HepG2 (cell line): ENCODE results near the gene TMED3. TPM values are rescaled to one million over a fixed set of nuclear protein-coding genes. Genes with fewer than 3 reads are reported as not detected.
A peak's percentile ranks its signal among the peaks of the same experiment; 100 is the strongest.

Experiments used
- ASH2L ChIP-seq: fragments of 300-600, 200-600 bp; sonication (generic); IDR thresholded peaks from 2 replicates; pipeline ENCODE4 v1.7.0; 2017; ENCODE audit warnings: low read depth, mild to moderate bottlenecking, moderate library complexity, mixed read lengths, low read length; ENCODE audit not compliant: insufficient read length
- ATF1 ChIP-seq: IDR thresholded peaks from 2 replicates; pipeline ENCODE4 v1.6.1; 2016; ENCODE audit warnings: mild to moderate bottlenecking, control low read depth
- CBX5 ChIP-seq: sonication (generic); formaldehyde crosslinking; IDR thresholded peaks from 2 replicates; pipeline ENCODE4 v1.4.0; 2020; ENCODE audit warnings: missing genetic modification reagents, borderline replicate concordance
- GLI4 ChIP-seq: sonication (generic); formaldehyde crosslinking; IDR thresholded peaks from 2 replicates; pipeline ENCODE4 v1.5.1; 2020; ENCODE audit warnings: missing genetic modification reagents, mild to moderate bottlenecking, moderate library complexity, borderline replicate concordance
- HMGA1 ChIP-seq: sonication (generic); formaldehyde crosslinking; conservative IDR thresholded peaks from 2 replicates; pipeline ENCODE4 v1.4.0; 2020; ENCODE audit warnings: missing genetic modification reagents
- MIXL1 ChIP-seq: IDR thresholded peaks from 2 replicates; pipeline ENCODE4 v1.6.1; 2016
- POLR2G ChIP-seq: fragments of 200-400 bp; formaldehyde crosslinking; IDR thresholded peaks from 2 replicates; pipeline ENCODE4 v1.6.1; 2018; ENCODE audit warnings: mild to moderate bottlenecking, low read depth, low read length, moderate library complexity
- PRMT3 ChIP-seq: sonication (generic); formaldehyde crosslinking; IDR thresholded peaks from 2 replicates; pipeline ENCODE4 v1.8.1; 2022; ENCODE audit warnings: low read depth, mild to moderate bottlenecking, moderate library complexity, missing genetic modification reagents, borderline replicate concordance
- RFXANK ChIP-seq: IDR thresholded peaks from 2 replicates; pipeline ENCODE4 v1.6.1; 2016
- RORA ChIP-seq: sonication (generic); formaldehyde crosslinking; IDR thresholded peaks from 2 replicates; pipeline ENCODE4 v1.5.0; 2020; ENCODE audit warnings: mild to moderate bottlenecking, missing genetic modification reagents, moderate library complexity
- SMARCE1 ChIP-seq: fragments of 450-650 bp; IDR thresholded peaks from 2 replicates; pipeline ENCODE4 v1.6.1; 2017; ENCODE audit warnings: borderline replicate concordance
- TAF1 ChIP-seq: sonication (generic); formaldehyde crosslinking; IDR thresholded peaks from 2 replicates; pipeline ENCODE4 v1.4.0; 2020; ENCODE audit warnings: missing genetic modification reagents
- YEATS2 ChIP-seq: sonication (generic); formaldehyde crosslinking; IDR thresholded peaks from 2 replicates; pipeline ENCODE4 v1.4.0; 2020; ENCODE audit warnings: missing genetic modification reagents, borderline replicate concordance
- ZFP37 ChIP-seq: sonication (generic); formaldehyde crosslinking; IDR thresholded peaks from 2 replicates; pipeline ENCODE4 v1.4.0; 2020; ENCODE audit warnings: missing genetic modification reagents, borderline replicate concordance
- ZKSCAN5 ChIP-seq: sonication (generic); formaldehyde crosslinking; IDR thresholded peaks from 2 replicates; pipeline ENCODE4 v1.5.1; 2020; ENCODE audit warnings: mild to moderate bottlenecking, missing genetic modification reagents
- ZNF30 ChIP-seq: sonication (generic); formaldehyde crosslinking; IDR thresholded peaks from 2 replicates; pipeline ENCODE4 v1.5.0; 2020; ENCODE audit warnings: mild to moderate bottlenecking, missing genetic modification reagents
- ZNF451 ChIP-seq: sonication (generic); formaldehyde crosslinking; IDR thresholded peaks from 2 replicates; pipeline ENCODE4 v1.5.0; 2020; ENCODE audit warnings: mild to moderate bottlenecking, missing genetic modification reagents
- polyA plus RNA-seq, 8 experiments: library from polyadenylated mRNA; depleted of rRNA in 3 of 8; stranded (reverse) in 7 of 8; unstranded in 1 of 8; fragments of >200 nt; fragmentation: Illumina TruSeq in 4 of 8; extraction: Trizol in 4 of 8; gene quantifications; 2 replicates each; pipeline versions ENCODE4 v1.2.1 to v1.2.3, GENCODE V29; 2011 to 2016; ENCODE audit warnings: low read depth in 4 of 8, missing spikeins in 1 of 8, mixed read lengths in 1 of 8; ENCODE audit not compliant: insufficient read depth in 1 of 8
- total RNA-seq, 5 experiments: library from RNA; depleted of rRNA; stranded (reverse); fragments of >200 nt; fragmentation: Illumina TruSeq; extraction: Trizol; gene quantifications; 2 replicates each; pipeline ENCODE4 v1.2.3, GENCODE V29; 2016; ENCODE audit warnings: low read depth in 1 of 5
- TF ChIP-seq, protein P1 (sequence below): sonication (generic); formaldehyde crosslinking; IDR thresholded peaks from 2 replicates; pipeline ENCODE4 v1.5.1; 2020; ENCODE audit warnings: missing genetic modification reagents, mild to moderate bottlenecking, borderline replicate concordance
- TF ChIP-seq, protein P2 (sequence below): sonication (generic); formaldehyde crosslinking; IDR thresholded peaks from 2 replicates; pipeline ENCODE4 v1.5.0; 2020; ENCODE audit warnings: missing genetic modification reagents, mild to moderate bottlenecking, borderline replicate concordance
- TF ChIP-seq, protein P3 (sequence below): fragments of 450-650 bp; IDR thresholded peaks from 2 replicates; pipeline ENCODE4 v1.6.1; 2016
- TF ChIP-seq, protein P4 (sequence below): sonication (generic); formaldehyde crosslinking; IDR thresholded peaks from 2 replicates; pipeline ENCODE4 v1.4.0; 2020; ENCODE audit warnings: missing genetic modification reagents
- TF ChIP-seq, protein P5 (sequence below): IDR thresholded peaks from 2 replicates; pipeline ENCODE4 v1.6.1; 2016; ENCODE audit warnings: missing biosample characterization, missing genetic modification reagents, low read depth

The TMED3 gene
- total and polyA plus RNA-seq, 2 of the 13 experiments (the other 11 are each of a cell fraction or from before 2014, with no cell fraction given), result 125 to 155 TPM

DNA sequence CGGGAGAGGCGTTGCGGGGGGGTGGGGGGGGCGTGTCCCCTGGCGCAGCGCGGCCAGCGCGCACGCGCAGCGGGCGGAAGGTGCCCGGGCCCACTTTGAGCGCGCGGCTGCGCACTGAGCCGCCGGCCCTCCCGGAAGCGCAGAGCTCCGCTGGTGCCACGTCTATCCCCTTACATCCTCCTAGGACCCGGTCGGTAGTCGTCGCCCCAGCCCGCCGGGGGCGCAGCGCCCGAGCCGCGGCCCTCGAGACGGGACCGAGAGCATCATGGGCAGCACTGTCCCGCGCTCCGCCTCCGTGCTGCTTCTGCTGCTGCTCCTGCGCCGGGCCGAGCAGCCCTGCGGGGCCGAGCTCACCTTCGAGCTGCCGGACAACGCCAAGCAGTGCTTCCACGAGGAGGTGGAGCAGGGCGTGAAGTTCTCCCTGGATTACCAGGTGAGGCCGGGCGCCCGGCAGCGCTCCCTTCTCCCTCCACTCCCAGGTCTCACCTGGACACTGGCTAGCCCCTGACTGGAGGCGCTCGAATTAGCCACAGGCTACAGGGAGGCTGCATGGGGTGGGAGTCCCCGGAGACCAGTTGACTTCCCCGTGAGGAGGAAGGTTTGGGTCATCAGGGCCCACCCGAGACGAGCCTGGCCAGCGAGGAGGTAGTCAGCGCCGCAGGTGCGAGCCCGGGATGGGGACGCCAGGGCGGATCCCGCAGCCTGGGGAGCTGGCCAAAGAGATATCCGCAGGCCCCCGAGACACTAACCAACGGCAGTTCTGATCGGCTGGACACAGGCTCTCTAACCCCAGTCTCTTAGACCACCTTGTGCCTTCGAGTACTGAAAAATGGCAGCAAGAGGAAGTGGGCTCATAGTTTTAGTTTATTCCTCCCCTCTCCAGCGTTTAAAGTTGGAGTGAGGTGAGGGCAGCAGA, at the start of gene TMED3 (continued):
- TF ChIP-seq, protein P1, sequence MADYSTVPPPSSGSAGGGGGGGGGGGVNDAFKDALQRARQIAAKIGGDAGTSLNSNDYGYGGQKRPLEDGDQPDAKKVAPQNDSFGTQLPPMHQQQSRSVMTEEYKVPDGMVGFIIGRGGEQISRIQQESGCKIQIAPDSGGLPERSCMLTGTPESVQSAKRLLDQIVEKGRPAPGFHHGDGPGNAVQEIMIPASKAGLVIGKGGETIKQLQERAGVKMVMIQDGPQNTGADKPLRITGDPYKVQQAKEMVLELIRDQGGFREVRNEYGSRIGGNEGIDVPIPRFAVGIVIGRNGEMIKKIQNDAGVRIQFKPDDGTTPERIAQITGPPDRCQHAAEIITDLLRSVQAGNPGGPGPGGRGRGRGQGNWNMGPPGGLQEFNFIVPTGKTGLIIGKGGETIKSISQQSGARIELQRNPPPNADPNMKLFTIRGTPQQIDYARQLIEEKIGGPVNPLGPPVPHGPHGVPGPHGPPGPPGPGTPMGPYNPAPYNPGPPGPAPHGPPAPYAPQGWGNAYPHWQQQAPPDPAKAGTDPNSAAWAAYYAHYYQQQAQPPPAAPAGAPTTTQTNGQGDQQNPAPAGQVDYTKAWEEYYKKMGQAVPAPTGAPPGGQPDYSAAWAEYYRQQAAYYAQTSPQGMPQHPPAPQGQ (CRISPR knock-in tag), result no peak
- TF ChIP-seq MIXL1 (CRISPR knock-in tag) (no peak), TAF1 (CRISPR knock-in tag) (peak; percentile 91), PRMT3 (CRISPR knock-in tag) (no peak), ATF1 (CRISPR knock-in tag) (no peak), ZNF30 (no peak), ZNF451 (CRISPR knock-in tag) (no peak; the same call in 1 of the 2 replicates), SMARCE1 (no peak), RFXANK (CRISPR knock-in tag) (no peak), YEATS2 (peak; percentile 61; the same call in 1 of the 2 replicates), ASH2L (peak; percentile 58), HMGA1 (CRISPR knock-in tag) (no peak), POLR2G (peak; percentile 85), GLI4 (CRISPR knock-in tag) (peak; percentile 35; the same call in 1 of the 2 replicates), RORA (CRISPR knock-in tag) (no peak), ZFP37 (no peak), ZKSCAN5 (CRISPR knock-in tag) (no peak), CBX5 (no peak)
- TF ChIP-seq, protein P2, sequence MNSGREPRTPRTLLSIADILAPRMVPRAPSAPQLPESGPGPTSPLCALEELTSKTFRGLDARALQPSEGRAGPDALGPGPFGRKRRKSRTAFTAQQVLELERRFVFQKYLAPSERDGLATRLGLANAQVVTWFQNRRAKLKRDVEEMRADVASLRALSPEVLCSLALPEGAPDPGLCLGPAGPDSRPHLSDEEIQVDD (CRISPR knock-in tag), result no peak; the same call in 1 of the 2 replicates
- TF ChIP-seq, protein P3, sequence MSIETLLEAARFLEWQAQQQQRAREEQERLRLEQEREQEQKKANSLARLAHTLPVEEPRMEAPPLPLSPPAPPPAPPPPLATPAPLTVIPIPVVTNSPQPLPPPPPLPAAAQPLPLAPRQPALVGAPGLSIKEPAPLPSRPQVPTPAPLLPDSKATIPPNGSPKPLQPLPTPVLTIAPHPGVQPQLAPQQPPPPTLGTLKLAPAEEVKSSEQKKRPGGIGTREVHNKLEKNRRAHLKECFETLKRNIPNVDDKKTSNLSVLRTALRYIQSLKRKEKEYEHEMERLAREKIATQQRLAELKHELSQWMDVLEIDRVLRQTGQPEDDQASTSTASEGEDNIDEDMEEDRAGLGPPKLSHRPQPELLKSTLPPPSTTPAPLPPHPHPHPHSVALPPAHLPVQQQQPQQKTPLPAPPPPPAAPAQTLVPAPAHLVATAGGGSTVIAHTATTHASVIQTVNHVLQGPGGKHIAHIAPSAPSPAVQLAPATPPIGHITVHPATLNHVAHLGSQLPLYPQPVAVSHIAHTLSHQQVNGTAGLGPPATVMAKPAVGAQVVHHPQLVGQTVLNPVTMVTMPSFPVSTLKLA, result no peak
- TF ChIP-seq, protein P4, sequence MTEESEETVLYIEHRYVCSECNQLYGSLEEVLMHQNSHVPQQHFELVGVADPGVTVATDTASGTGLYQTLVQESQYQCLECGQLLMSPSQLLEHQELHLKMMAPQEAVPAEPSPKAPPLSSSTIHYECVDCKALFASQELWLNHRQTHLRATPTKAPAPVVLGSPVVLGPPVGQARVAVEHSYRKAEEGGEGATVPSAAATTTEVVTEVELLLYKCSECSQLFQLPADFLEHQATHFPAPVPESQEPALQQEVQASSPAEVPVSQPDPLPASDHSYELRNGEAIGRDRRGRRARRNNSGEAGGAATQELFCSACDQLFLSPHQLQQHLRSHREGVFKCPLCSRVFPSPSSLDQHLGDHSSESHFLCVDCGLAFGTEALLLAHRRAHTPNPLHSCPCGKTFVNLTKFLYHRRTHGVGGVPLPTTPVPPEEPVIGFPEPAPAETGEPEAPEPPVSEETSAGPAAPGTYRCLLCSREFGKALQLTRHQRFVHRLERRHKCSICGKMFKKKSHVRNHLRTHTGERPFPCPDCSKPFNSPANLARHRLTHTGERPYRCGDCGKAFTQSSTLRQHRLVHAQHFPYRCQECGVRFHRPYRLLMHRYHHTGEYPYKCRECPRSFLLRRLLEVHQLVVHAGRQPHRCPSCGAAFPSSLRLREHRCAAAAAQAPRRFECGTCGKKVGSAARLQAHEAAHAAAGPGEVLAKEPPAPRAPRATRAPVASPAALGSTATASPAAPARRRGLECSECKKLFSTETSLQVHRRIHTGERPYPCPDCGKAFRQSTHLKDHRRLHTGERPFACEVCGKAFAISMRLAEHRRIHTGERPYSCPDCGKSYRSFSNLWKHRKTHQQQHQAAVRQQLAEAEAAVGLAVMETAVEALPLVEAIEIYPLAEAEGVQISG, result peak; percentile 88
- TF ChIP-seq, protein P5, sequence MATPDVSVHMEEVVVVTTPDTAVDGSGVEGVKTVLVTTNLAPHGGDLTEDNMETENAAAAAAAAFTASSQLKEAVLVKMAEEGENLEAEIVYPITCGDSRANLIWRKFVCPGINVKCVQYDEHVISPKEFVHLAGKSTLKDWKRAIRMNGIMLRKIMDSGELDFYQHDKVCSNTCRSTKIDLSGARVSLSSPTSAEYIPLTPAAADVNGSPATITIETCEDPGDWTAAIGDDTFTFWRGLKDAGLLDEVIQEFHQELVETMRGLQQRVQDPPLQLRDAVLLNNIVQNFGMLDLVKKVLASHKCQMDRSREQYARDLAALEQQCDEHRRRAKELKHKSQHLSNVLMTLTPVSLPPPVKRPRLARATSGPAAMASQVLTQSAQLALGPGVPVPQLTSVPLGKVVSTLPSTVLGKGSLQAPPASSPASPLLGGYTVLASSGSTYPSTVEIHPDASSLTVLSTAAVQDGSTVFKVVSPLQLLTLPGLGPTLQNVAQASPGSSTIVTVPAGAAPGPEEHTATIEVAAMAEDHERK (CRISPR knock-in tag), result no peak
